ENCODE data around the gene LHFPL6.

DNA sequence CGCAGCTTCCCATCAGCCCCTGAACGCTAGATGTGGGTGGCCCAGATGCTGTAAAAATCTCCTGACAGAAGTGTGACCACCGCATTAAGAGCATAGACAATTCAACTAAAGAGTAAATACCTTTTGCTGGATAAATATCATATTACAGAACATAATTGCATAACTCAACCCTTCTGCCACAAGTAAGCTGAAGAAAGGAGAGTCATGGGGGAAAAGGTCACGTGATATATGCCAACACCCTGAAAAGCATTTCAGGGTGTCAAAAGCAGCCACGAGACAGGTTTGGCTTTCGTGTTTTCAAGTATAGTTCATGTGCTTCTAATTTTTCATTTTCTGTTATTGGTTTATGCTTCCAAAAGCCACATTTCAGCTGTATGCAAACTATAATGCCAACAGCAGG is 71.3 kb downstream of the LHFPL6 start:
- no peak for TF ChIP-seq EZH2 (IDR thresholded peaks at IDR 0.05; ENCODE audit: borderline replicate concordance, low read depth, low read length, severe bottlenecking)
- TF ChIP-seq CTCF (IDR thresholded peaks at IDR 0.05; ENCODE audit: borderline replicate concordance, extremely low read depth, low read length, poor library complexity, severe bottlenecking): no peak
